SK-N-MC (cell line): ENCODE results near the gene CELF3.

Source experiments
- EZH2 ChIP-seq: fragments of 200-600 bp; sonication (generic); IDR thresholded peaks from one replicate; pipeline ENCODE4 v1.6.1; 2017; ENCODE audit warnings: antibody characterized with exemption
- POLR2AphosphoS5 ChIP-seq: IDR thresholded peaks from 2 replicates; pipeline ENCODE4 v1.6.1; 2012; ENCODE audit warnings: mild to moderate bottlenecking, low read depth, low read length, borderline replicate concordance

DNA sequence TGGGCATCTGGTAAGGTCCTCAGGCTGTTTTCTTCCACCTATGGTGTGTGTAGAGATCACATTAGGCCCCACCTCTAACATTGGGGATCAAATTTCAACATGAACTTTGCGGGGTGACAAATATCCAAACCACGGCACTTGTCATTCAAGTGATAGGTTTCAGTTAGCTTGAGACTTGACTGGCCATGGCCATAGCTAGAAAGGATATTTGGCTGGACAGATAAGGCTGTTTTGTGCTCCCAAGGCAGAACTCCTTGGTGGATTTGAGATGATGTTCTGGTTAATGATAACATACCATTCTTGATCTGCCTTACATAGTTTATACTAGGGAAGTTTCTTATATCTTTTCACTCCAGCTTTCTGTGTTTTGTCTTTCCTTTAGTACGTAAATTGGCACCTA is 48.5 kb downstream of the CELF3 start:
- TF ChIP-seq EZH2 (no peak), POLR2AphosphoS5 (no peak)
